Left renal cortex interstitium (tissue), 4 donors: Measurements from ENCODE around the gene PARK7. TPM values are rescaled to one million over a fixed set of nuclear protein-coding genes. Genes with fewer than 3 reads are reported as not detected.
"Not testable (repeated sequence)": the region's sequence is repeated elsewhere in the genome, so short reads cannot be mapped to it uniquely, and the experiment has no call there.

Experiments
- DNase-seq, 4 donors: peaks; one replicate each; pipeline ENCODE4 v3.0.0-alpha.2; 2013; ENCODE audit warnings: low read depth in 4 of 4, low spot score in 2 of 4, missing footprints in 1 of 4
- polyA plus RNA-seq, 4 donors: library from polyadenylated mRNA; unstranded; fragments of 120-200 nt; gene quantifications; one replicate each; pipeline ENCODE4 v1.2.1, GENCODE V29; 2013; ENCODE audit not compliant: insufficient read length in 4 of 4

The PARK7 gene
- polyA plus RNA-seq, result 100 to 1,000 TPM; 280 to 378 (median 329) TPM

- peak; percentile 91 to 99 (median 98) for DNase-seq
These were observed at the start of gene PARK7 for GRCh38 chr1:7961216-7962013. Gene PARK7 (plus strand): TSS chr1:7961711. CDS start chr1:7962786, 1,075 bp downstream.

- no peak for DNase-seq
These were observed 49.4 kb upstream of the PARK7 start for GRCh38 chr1:7912145-7912544.

GRCh38 chr1:7912743-7913557, 48.6 kb upstream of the PARK7 start:
- DNase-seq, result no peak

GRCh38 chr1:7915826-7916500, 45.5 kb upstream of the PARK7 start:
- DNase-seq, result no peak

GRCh38 chr1:7916501-7916830, 45.0 kb upstream of the PARK7 start:
- no peak for DNase-seq

GRCh38 chr1:7917971-7918370, 43.5 kb upstream of the PARK7 start:
- not testable (repeated sequence) for DNase-seq

- DNase-seq, result no peak
These were observed 41.6 kb upstream of the PARK7 start for GRCh38 chr1:7919880-7920279.

GRCh38 chr1:7921796-7922195, 39.7 kb upstream of the PARK7 start:
- DNase-seq, result no peak

- DNase-seq, result no peak
These were observed 39.2 kb upstream of the PARK7 start for GRCh38 chr1:7922301-7922700.

GRCh38 chr1:7927061-7927460, 34.5 kb upstream of the PARK7 start:
- not testable (repeated sequence) for DNase-seq

GRCh38 chr1:7928247-7928646, 33.3 kb upstream of the PARK7 start:
- no peak for DNase-seq

GRCh38 chr1:7929637-7930036, 31.9 kb upstream of the PARK7 start:
- DNase-seq, result no peak

GRCh38 chr1:7930645-7931445, 30.7 kb upstream of the PARK7 start:
- no peak for DNase-seq

GRCh38 chr1:7931446-7931812, 30.1 kb upstream of the PARK7 start:
- no peak for DNase-seq

- no peak for DNase-seq
These were observed 28.9 kb upstream of the PARK7 start for GRCh38 chr1:7932524-7933138.

GRCh38 chr1:7938070-7938469, 23.4 kb upstream of the PARK7 start:
- DNase-seq, result no peak

- no peak for DNase-seq
These were observed 21.5 kb upstream of the PARK7 start for GRCh38 chr1:7940034-7940433.

- DNase-seq, result no peak
These were observed 20.6 kb upstream of the PARK7 start, which contains the start of gene TNFRSF9 for GRCh38 chr1:7940745-7941436. Gene TNFRSF9 (minus strand): TSS chr1:7940839. CDS start chr1:7939994, 845 bp downstream.

GRCh38 chr1:7941437-7941793, 20.1 kb upstream of the PARK7 start:
- DNase-seq, result no peak
